Neural cell (in vitro differentiated cells): ENCODE measurements around the gene C3orf85.
"Not testable (repeated sequence)": the region's sequence is repeated elsewhere in the genome, so short reads cannot be mapped to it uniquely, and the experiment has no call there.

Experiments
- EP300 ChIP-seq: fragments of 450-650 bp; conservative IDR thresholded peaks from 2 replicates; pipeline ENCODE4 v1.6.1; 2014; ENCODE audit warnings: antibody characterized with exemption, mild to moderate bottlenecking, moderate library complexity; ENCODE audit not compliant: poor library complexity, severe bottlenecking
- EZH2 ChIP-seq: fragments of 200-600, 300-800 bp; shearing (Covaris generic), sonication (generic); IDR thresholded peaks from 2 replicates; pipeline ENCODE4 v1.6.1; 2014; ENCODE audit warnings: antibody characterized with exemption, low read length, borderline replicate concordance, mild to moderate bottlenecking; ENCODE audit not compliant: insufficient read depth, poor library complexity, severe bottlenecking
- MXI1 ChIP-seq: fragments of 450-650 bp; conservative IDR thresholded peaks from 2 replicates; pipeline ENCODE4 v1.6.1; 2014; ENCODE audit warnings: antibody characterized with exemption, mild to moderate bottlenecking; ENCODE audit not compliant: poor library complexity, severe bottlenecking
- POLR2AphosphoS5 ChIP-seq: IDR thresholded peaks from 2 replicates; pipeline ENCODE4 v1.6.1; 2012
- RAD21 ChIP-seq: fragments of 450-650 bp; conservative IDR thresholded peaks from 2 replicates; pipeline ENCODE4 v1.6.1; 2014; ENCODE audit warnings: antibody characterized with exemption, mild to moderate bottlenecking, moderate library complexity
- SMC3 ChIP-seq: fragments of 450-650 bp; conservative IDR thresholded peaks from 2 replicates; pipeline ENCODE4 v1.6.1; 2014; ENCODE audit warnings: antibody characterized with exemption, mild to moderate bottlenecking, moderate library complexity; ENCODE audit not compliant: poor library complexity
- TAF1 ChIP-seq: IDR thresholded peaks from 2 replicates; pipeline ENCODE4 v1.6.1; 2012; ENCODE audit warnings: low read depth
- TF ChIP-seq, protein P1 (sequence below): fragments of 450-650 bp; IDR thresholded peaks from 2 replicates; pipeline ENCODE4 v1.5.1; 2014; ENCODE audit warnings: antibody characterized with exemption, mild to moderate bottlenecking, moderate library complexity; ENCODE audit not compliant: poor library complexity, severe bottlenecking
- TF ChIP-seq, protein P2 (sequence below): IDR thresholded peaks from 2 replicates; pipeline ENCODE4 v1.6.1; 2012; ENCODE audit warnings: borderline replicate concordance

DNA sequence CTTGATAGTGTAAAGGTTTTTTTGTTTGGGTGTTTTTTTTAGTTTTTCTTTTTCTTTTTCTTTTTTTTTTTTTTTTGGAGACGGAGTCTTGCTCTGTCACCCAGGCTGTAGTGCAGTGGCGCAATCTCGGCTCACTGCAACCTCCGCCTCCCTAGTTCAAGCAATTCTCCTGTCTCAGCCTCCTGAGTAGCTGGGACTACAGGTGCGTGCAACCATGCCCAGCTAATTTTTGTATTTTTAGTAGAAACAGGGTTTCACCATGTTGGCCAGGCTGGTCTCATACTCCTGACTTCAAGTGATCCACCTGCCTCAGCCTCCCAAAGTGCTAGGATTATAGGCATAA lies 3.1 kb upstream of the C3orf85 start:
- not testable (repeated sequence) for TF ChIP-seq EP300, MXI1, TAF1, EZH2, RAD21, POLR2AphosphoS5, SMC3
- TF ChIP-seq, protein P1, sequence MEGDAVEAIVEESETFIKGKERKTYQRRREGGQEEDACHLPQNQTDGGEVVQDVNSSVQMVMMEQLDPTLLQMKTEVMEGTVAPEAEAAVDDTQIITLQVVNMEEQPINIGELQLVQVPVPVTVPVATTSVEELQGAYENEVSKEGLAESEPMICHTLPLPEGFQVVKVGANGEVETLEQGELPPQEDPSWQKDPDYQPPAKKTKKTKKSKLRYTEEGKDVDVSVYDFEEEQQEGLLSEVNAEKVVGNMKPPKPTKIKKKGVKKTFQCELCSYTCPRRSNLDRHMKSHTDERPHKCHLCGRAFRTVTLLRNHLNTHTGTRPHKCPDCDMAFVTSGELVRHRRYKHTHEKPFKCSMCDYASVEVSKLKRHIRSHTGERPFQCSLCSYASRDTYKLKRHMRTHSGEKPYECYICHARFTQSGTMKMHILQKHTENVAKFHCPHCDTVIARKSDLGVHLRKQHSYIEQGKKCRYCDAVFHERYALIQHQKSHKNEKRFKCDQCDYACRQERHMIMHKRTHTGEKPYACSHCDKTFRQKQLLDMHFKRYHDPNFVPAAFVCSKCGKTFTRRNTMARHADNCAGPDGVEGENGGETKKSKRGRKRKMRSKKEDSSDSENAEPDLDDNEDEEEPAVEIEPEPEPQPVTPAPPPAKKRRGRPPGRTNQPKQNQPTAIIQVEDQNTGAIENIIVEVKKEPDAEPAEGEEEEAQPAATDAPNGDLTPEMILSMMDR, result not testable (repeated sequence)
- TF ChIP-seq, protein P2, sequence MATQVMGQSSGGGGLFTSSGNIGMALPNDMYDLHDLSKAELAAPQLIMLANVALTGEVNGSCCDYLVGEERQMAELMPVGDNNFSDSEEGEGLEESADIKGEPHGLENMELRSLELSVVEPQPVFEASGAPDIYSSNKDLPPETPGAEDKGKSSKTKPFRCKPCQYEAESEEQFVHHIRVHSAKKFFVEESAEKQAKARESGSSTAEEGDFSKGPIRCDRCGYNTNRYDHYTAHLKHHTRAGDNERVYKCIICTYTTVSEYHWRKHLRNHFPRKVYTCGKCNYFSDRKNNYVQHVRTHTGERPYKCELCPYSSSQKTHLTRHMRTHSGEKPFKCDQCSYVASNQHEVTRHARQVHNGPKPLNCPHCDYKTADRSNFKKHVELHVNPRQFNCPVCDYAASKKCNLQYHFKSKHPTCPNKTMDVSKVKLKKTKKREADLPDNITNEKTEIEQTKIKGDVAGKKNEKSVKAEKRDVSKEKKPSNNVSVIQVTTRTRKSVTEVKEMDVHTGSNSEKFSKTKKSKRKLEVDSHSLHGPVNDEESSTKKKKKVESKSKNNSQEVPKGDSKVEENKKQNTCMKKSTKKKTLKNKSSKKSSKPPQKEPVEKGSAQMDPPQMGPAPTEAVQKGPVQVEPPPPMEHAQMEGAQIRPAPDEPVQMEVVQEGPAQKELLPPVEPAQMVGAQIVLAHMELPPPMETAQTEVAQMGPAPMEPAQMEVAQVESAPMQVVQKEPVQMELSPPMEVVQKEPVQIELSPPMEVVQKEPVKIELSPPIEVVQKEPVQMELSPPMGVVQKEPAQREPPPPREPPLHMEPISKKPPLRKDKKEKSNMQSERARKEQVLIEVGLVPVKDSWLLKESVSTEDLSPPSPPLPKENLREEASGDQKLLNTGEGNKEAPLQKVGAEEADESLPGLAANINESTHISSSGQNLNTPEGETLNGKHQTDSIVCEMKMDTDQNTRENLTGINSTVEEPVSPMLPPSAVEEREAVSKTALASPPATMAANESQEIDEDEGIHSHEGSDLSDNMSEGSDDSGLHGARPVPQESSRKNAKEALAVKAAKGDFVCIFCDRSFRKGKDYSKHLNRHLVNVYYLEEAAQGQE, result not testable (repeated sequence)
